Lower leg skin (tissue), 3 donors: ENCODE measurements around the gene TBCEL.

Experiments used
- CTCF ChIP-seq, 3 donors: fragments of 450-650 bp; IDR thresholded peaks; one replicate each; pipeline ENCODE4 v1.5.1; 2016; ENCODE audit warnings: antibody characterized with exemption in 3 of 3, mild to moderate bottlenecking in 3 of 3, moderate library complexity in 2 of 3
- POLR2A ChIP-seq, 2 donors: fragments of 450-650 bp; IDR thresholded peaks; one replicate each; pipeline ENCODE4 v1.6.1; 2016 to 2017; ENCODE audit warnings: antibody characterized with exemption in 2 of 2, mild to moderate bottlenecking in 1 of 2, moderate library complexity in 1 of 2

GRCh38 chr11:121086866-121087265 lies 63.0 kb downstream of the TBCEL start:
- TF ChIP-seq CTCF (IDR thresholded peaks at IDR 0.05), result no peak
- no peak for TF ChIP-seq POLR2A (IDR thresholded peaks at IDR 0.05)
